K562 (cell line): ENCODE data around the gene TMEM108. TPM values are rescaled to one million over a fixed set of nuclear protein-coding genes. Genes with fewer than 3 reads are reported as not detected.

Source experiments
- ATAC-seq: fragments of 200-7000 bp; cut with Tn5 transposase; 3 replicates; pipeline ENCODE4 v1.9.1; 2020; ENCODE audit warnings: moderate library complexity
- BruUV-seq: library from RNA; stranded (reverse); fragments of 400-500 nt; replicated peaks from 2 replicates; lab custom pipeline; 2021; lab: Mats Ljungman, UMichigan
- CTCF ChIA-PET: fragments of 300-600 bp; formaldehyde crosslinking; extraction: SDS; loops from one replicate; lab custom pipeline; 2021; ENCODE audit warnings: low intra/inter-chr PET ratio; lab: Yijun Ruan, JAX
- POLR2A ChIA-PET: fragments of 300-600, 350-650 bp; sonication (Branson Sonifier 250); formaldehyde crosslinking; extraction: SDS; loops from one replicate; lab custom pipeline; 2021; ENCODE audit warnings: antibody characterized with exemption, inconsistent platforms; lab: Yijun Ruan, JAX
- DNase-seq, 4 experiments: peaks; one replicate each; pipeline versions ENCODE4 v3.0.0 to v3.0.0-alpha.2; 2011 to 2018; ENCODE audit warnings: low spot score in 3 of 4, mixed read lengths in 3 of 4; ENCODE audit errors: extremely low read depth in 1 of 4
- FAIRE-seq: peaks from 2 replicates; lab custom pipeline; 2011; peaks lifted over from hg19 to GRCh38; lab: Jason Lieb, UNC
- H2AFZ ChIP-seq: 2 replicates; pipeline ENCODE4 v1.6.0; 2011; ENCODE audit warnings: low read depth, low read length, control low read depth, inconsistent platforms
- H3K27ac ChIP-seq: fragments of 200-600 bp; 3 replicates; pipeline ENCODE4 v1.8.0; 2011; ENCODE audit warnings: low read depth, mild to moderate bottlenecking, control low read depth, inconsistent platforms, low read length, moderate library complexity, mixed read lengths; ENCODE audit errors: extremely low read depth
- H3K27me3 ChIP-seq, 2 experiments: fragments of 300-600 bp in 1 of 2; 2 replicates in 1 of 2; 3 replicates in 1 of 2; pipeline versions ENCODE4 v1.6.0 to v1.8.0; 2011; ENCODE audit warnings: inconsistent platforms in 2 of 2, low read length in 2 of 2, mild to moderate bottlenecking in 1 of 2, mixed read lengths in 1 of 2, moderate library complexity in 1 of 2; ENCODE audit not compliant: control insufficient read depth in 2 of 2, insufficient read depth in 2 of 2
- H3K36me3 ChIP-seq: fragments of 300-600 bp; 3 replicates; pipeline ENCODE4 v1.8.0; 2011; ENCODE audit warnings: mild to moderate bottlenecking, low read length, inconsistent platforms; ENCODE audit not compliant: control insufficient read depth, insufficient read depth
- H3K4me1 ChIP-seq, 2 experiments: fragments of 200-600 bp in 1 of 2; replicated peaks in 1 of 2; 2 replicates in 1 of 2; 3 replicates in 1 of 2; pipeline versions ENCODE4 v1.5.1 to v1.8.0; 2011; ENCODE audit warnings: inconsistent platforms in 2 of 2, low read length in 2 of 2, mild to moderate bottlenecking in 1 of 2, mixed read lengths in 1 of 2, moderate library complexity in 1 of 2; ENCODE audit not compliant: control insufficient read depth in 2 of 2, insufficient read depth in 2 of 2
- H3K4me2 ChIP-seq: 2 replicates; pipeline ENCODE4 v1.6.1; 2011; ENCODE audit warnings: low read length, control low read depth, inconsistent platforms, mixed read lengths; ENCODE audit not compliant: insufficient read depth
- H3K4me3 ChIP-seq: fragments of 200-600 bp; sonication (generic), shearing (Covaris generic); 2 replicates; pipeline ENCODE4 v1.5.1; 2016; ENCODE audit warnings: control low read depth, inconsistent platforms
- H3K79me2 ChIP-seq: fragments of 200-600 bp; 3 replicates; pipeline ENCODE4 v1.8.0; 2011; ENCODE audit warnings: low read length, inconsistent platforms; ENCODE audit not compliant: control insufficient read depth, insufficient read depth
- H3K9ac ChIP-seq, 2 experiments: 2 replicates each; pipeline versions ENCODE4 v1.6.0 to v1.6.1; 2011; ENCODE audit warnings: low read depth in 2 of 2, low read length in 2 of 2, control low read depth in 1 of 2, inconsistent platforms in 1 of 2, mild to moderate bottlenecking in 1 of 2, mixed read lengths in 1 of 2; ENCODE audit not compliant: insufficient read depth in 1 of 2
- H3K9me1 ChIP-seq: one replicate; pipeline ENCODE4 v1.6.0; 2011; ENCODE audit warnings: inconsistent platforms, mild to moderate bottlenecking, low read length, moderate library complexity; ENCODE audit not compliant: control insufficient read depth, insufficient read depth
- H3K9me3 ChIP-seq: replicated peaks from 2 replicates; pipeline ENCODE4 v1.5.1; 2011; ENCODE audit warnings: low read depth, low read length, inconsistent platforms; ENCODE audit not compliant: control insufficient read depth, insufficient read depth
- H4K20me1 ChIP-seq: replicated peaks from 2 replicates; pipeline ENCODE4 v1.6.1; 2011; ENCODE audit warnings: low read length, inconsistent platforms, mixed read lengths; ENCODE audit not compliant: control insufficient read depth, insufficient read depth
- CTBP1 ChIP-seq: fragments of 450-650 bp; IDR thresholded peaks from 2 replicates; pipeline ENCODE4 v1.6.1; 2016; ENCODE audit warnings: borderline replicate concordance
- EP400 ChIP-seq: fragments of 450-650 bp; IDR thresholded peaks from 2 replicates; pipeline ENCODE4 v1.6.1; 2017; ENCODE audit warnings: antibody characterized with exemption, mild to moderate bottlenecking, moderate library complexity
- GTF2F1 ChIP-seq: IDR thresholded peaks from 2 replicates; pipeline ENCODE4 v1.6.1; 2011; ENCODE audit warnings: low read depth, low read length, improper control_type of control experiment
- HMG20B ChIP-seq: fragments of 250-450 bp; sonication (Bioruptor Pico); IDR thresholded peaks from 2 replicates; pipeline ENCODE4 v1.5.0; 2021; ENCODE audit warnings: mild to moderate bottlenecking
- HOMEZ ChIP-seq: fragments of 250-450 bp; sonication (Bioruptor Pico); IDR thresholded peaks from 2 replicates; pipeline ENCODE4 v1.4.0; 2020; ENCODE audit warnings: mild to moderate bottlenecking, moderate library complexity
- KDM2B ChIP-seq: fragments of 250-450 bp; sonication (Bioruptor Pico); IDR thresholded peaks from 2 replicates; pipeline ENCODE4 v1.8.0; 2021; ENCODE audit warnings: mild to moderate bottlenecking, moderate library complexity
- NCOA4 ChIP-seq: fragments of 450-650 bp; IDR thresholded peaks from 2 replicates; pipeline ENCODE4 v1.6.1; 2018; ENCODE audit warnings: mild to moderate bottlenecking; ENCODE audit not compliant: partially characterized antibody
- NFYB ChIP-seq: IDR thresholded peaks from 2 replicates; pipeline ENCODE4 v1.6.1; 2011; ENCODE audit warnings: mild to moderate bottlenecking, moderate library complexity; ENCODE audit not compliant: insufficient read length; ENCODE audit errors: extremely low read depth
- PKNOX1 ChIP-seq: fragments of 450-650 bp; IDR thresholded peaks from 2 replicates; pipeline ENCODE4 v1.6.1; 2016
- ZNF655 ChIP-seq: fragments of 250-450 bp; sonication (Bioruptor Pico); IDR thresholded peaks from 2 replicates; pipeline ENCODE4 v1.5.0; 2021
- WGBS: fragments of 100-300 bp; shearing (Covaris generic); methylation state at CpG from one replicate; pipeline ENCODE4 v1.1.6; 2016; ENCODE audit warnings: low coverage, mixed read lengths; ENCODE audit not compliant: insufficient coverage; ENCODE audit errors: missing lambda C conversion rate; 5-methylcytosine and 5-hydroxymethylcytosine counted together
- in situ Hi-C: fragments of 300-500 bp; cut with MboI; formaldehyde crosslinking; loops from 4 replicates; pipeline ENCODE4 v1.15.0; 2018; ENCODE audit warnings: inconsistent platforms, mixed read lengths
- intact Hi-C: fragments of 100-400 bp; cut with micrococcal nuclease; formaldehyde crosslinking; loops from 2 replicates; pipeline ENCODE4 v1.14.2; 2022
- polyA plus RNA-seq, 8 experiments: library from polyadenylated mRNA; depleted of rRNA in 4 of 8; stranded (reverse) in 5 of 8; unstranded in 3 of 8; fragments of >200 nt; fragmentation: Nextera tagmentation in 2 of 8; fragmentation: Illumina TruSeq in 1 of 8; extraction: Ambion mirVana in 2 of 8; extraction: Trizol in 1 of 8; gene quantifications; 2 replicates each; pipeline versions ENCODE4 v1.2.1 to v1.2.3, GENCODE V29; 2011 to 2014; ENCODE audit warnings: inconsistent platforms in 1 of 8, missing spikeins in 1 of 8
- total RNA-seq, 7 experiments: library from RNA; depleted of rRNA in 6 of 7; stranded (reverse); fragments of >200 nt in 6 of 7; fragmentation: Illumina TruSeq in 2 of 7; extraction: Trizol in 2 of 7; gene quantifications; 2 replicates each; pipeline versions ENCODE4 v1.2.1 to v1.2.3, GENCODE V29; 2011 to 2021; ENCODE audit warnings: low replicate concordance in 1 of 7

The TMEM108 gene
- total and polyA plus RNA-seq, 9 of the 15 experiments (the other 6 are each of a cell fraction or from before 2014, with no cell fraction given): 0.65 to 11.1 (median 3.4) TPM

- TF ChIP-seq ZNF655 (CRISPR knock-in tag): no peak
Observed at GRCh38 chr3:133424937-133425869, 387.0 kb downstream of the TMEM108 start (continued).

- no peaks in the 10 kb centered on the region for H4K20me1 ChIP-seq
- no peak overlapping the region for H3K27ac ChIP-seq
- no peaks in the 10 kb centered on the region for H3K9me1 ChIP-seq
- in situ Hi-C loops (loop anchor here (10.0 kb wide), 1 partner anchor 701 kb away; the partner anchor contains the start of gene NPHP3), intact Hi-C loops (no loop called here)
- POLR2A ChIA-PET: no interaction called here
- no TSS peak for BruUV-seq
- no peaks in the 10 kb centered on the region for H3K36me3 ChIP-seq
- ATAC-seq: no peak
- WGBS: 0% methylated on average over 2 of the region's 3 CpGs
- DNase-seq: no peak
- no peak overlapping the region for H3K4me2 ChIP-seq
- no peak overlapping the region for H3K9ac ChIP-seq
- H3K4me3 ChIP-seq: no peak overlapping the region
- H2AFZ ChIP-seq: no peak overlapping the region
- no peaks in the 10 kb centered on the region for H3K4me1 ChIP-seq
- no peaks in the 10 kb centered on the region for H3K9me3 ChIP-seq
- FAIRE-seq: no peak
- H3K27me3 ChIP-seq: peaks cover 0 to 4% of the 10 kb centered on the region in 2 experiments; a peak in 2 of 5 replicates
- H3K79me2 ChIP-seq: no peaks in the 10 kb centered on the region
- TF ChIP-seq CTBP1: no peak
- TF ChIP-seq GTF2F1: no peak
- TF ChIP-seq KDM2B (CRISPR knock-in tag): no peak
- TF ChIP-seq PKNOX1: no peak
- TF ChIP-seq HOMEZ: no peak
- no peak for TF ChIP-seq NFYB
- no peak for TF ChIP-seq NCOA4
- no peak for TF ChIP-seq EP400
- TF ChIP-seq HMG20B: no peak
- TF ChIP-seq, all 486 proteins: peak for 0
- CTCF ChIA-PET: no interaction called here
Observed at GRCh38 chr3:133425898-133426297, 387.7 kb downstream of the TMEM108 start.
